ENCODE measurements around the gene TFIP11.

Gene TFIP11

GRCh38 chr22:26556904-26557303 is 44.6 kb upstream of the TFIP11 start:
- Histone ChIP-seq H3K27ac (no peak overlapping the region), H3K4me1 (ENCODE audit: low read depth, poor library complexity, severe bottlenecking) (peaks cover 71% of the 10 kb centered on the region), H3K79me2 (ENCODE audit: insufficient read depth, low read depth) (peaks cover 64% of the 10 kb centered on the region), H3K36me3 (ENCODE audit: insufficient read depth) (no peaks in the 10 kb centered on the region), H3K27me3 (ENCODE audit: insufficient read depth, low read depth) (no peaks in the 10 kb centered on the region), H4K20me1 (ENCODE audit: insufficient read depth) (no peaks in the 10 kb centered on the region), H2AFZ (ENCODE audit: low read depth) (no peak overlapping the region), H3K9ac (no peak overlapping the region), H3K4me2 (no peak overlapping the region), H3K4me3 (IDR thresholded peaks at IDR 0.05; ENCODE audit: insufficient read depth, low read depth, low read length) (no peak overlapping the region)
- TF ChIP-seq CTCF (conservative IDR thresholded peaks at IDR 0.05; ENCODE audit: low read depth, low read length), result no peak

GRCh38 chr22:26555478-26555877 is 43.2 kb upstream of the TFIP11 start:
- Histone ChIP-seq H3K36me3 (ENCODE audit: insufficient read depth) (no peaks in the 10 kb centered on the region), H2AFZ (ENCODE audit: low read depth) (no peak overlapping the region), H3K9ac (no peak overlapping the region), H3K4me2 (peak overlapping the region; percentile 43), H3K79me2 (ENCODE audit: insufficient read depth, low read depth) (peaks cover 69% of the 10 kb centered on the region), H4K20me1 (ENCODE audit: insufficient read depth) (no peaks in the 10 kb centered on the region), H3K4me1 (ENCODE audit: low read depth, poor library complexity, severe bottlenecking) (peaks cover 83% of the 10 kb centered on the region), H3K27me3 (ENCODE audit: insufficient read depth, low read depth) (no peaks in the 10 kb centered on the region), H3K4me3 (IDR thresholded peaks at IDR 0.05; ENCODE audit: insufficient read depth, low read depth, low read length) (no peak overlapping the region), H3K27ac (peak overlapping the region; percentile 91; the same call in 1 of the 2 replicates)
- TF ChIP-seq CTCF (conservative IDR thresholded peaks at IDR 0.05; ENCODE audit: low read depth, low read length), result no peak

- Histone ChIP-seq H3K9ac (peak overlapping the region; percentile 45; the same call in 1 of the 2 replicates), H3K4me2 (peak overlapping the region; percentile 43), H3K36me3 (ENCODE audit: insufficient read depth) (no peaks in the 10 kb centered on the region), H3K4me3 (IDR thresholded peaks at IDR 0.05; ENCODE audit: insufficient read depth, low read depth, low read length) (no peak overlapping the region), H2AFZ (ENCODE audit: low read depth) (no peak overlapping the region), H3K27me3 (ENCODE audit: insufficient read depth, low read depth) (no peaks in the 10 kb centered on the region), H3K4me1 (ENCODE audit: low read depth, poor library complexity, severe bottlenecking) (peaks cover 84% of the 10 kb centered on the region), H3K27ac (peak overlapping the region; percentile 91), H4K20me1 (ENCODE audit: insufficient read depth) (no peaks in the 10 kb centered on the region), H3K79me2 (ENCODE audit: insufficient read depth, low read depth) (peaks cover 69% of the 10 kb centered on the region)
- TF ChIP-seq CTCF (conservative IDR thresholded peaks at IDR 0.05; ENCODE audit: low read depth, low read length), result no peak
Measured at GRCh38 chr22:26554956-26555355, 42.7 kb upstream of the TFIP11 start.

GRCh38 chr22:26553056-26553752 is 40.9 kb upstream of the TFIP11 start:
- no peaks in the 10 kb centered on the region for H4K20me1 ChIP-seq (ENCODE audit: insufficient read depth)
- peak overlapping the region; percentile 45; the same call in 1 of the 2 replicates for H3K9ac ChIP-seq
- no peaks in the 10 kb centered on the region for H3K36me3 ChIP-seq (ENCODE audit: insufficient read depth)
- H3K27ac ChIP-seq, result peak overlapping the region; percentile 91
- peak overlapping the region; percentile 43; the same call in 1 of the 2 replicates for H3K4me2 ChIP-seq
- no peaks in the 10 kb centered on the region for H3K27me3 ChIP-seq (ENCODE audit: insufficient read depth, low read depth)
- no peak overlapping the region for H2AFZ ChIP-seq (ENCODE audit: low read depth)
- H3K4me3 ChIP-seq (IDR thresholded peaks at IDR 0.05; ENCODE audit: insufficient read depth, low read depth, low read length), result no peak overlapping the region
- H3K4me1 ChIP-seq (ENCODE audit: low read depth, poor library complexity, severe bottlenecking), result peaks cover 76% of the 10 kb centered on the region
- peaks cover 56% of the 10 kb centered on the region for H3K79me2 ChIP-seq (ENCODE audit: insufficient read depth, low read depth)
- no peak for TF ChIP-seq CTCF (conservative IDR thresholded peaks at IDR 0.05; ENCODE audit: low read depth, low read length)

Measured in KMS-11 (cell line).